GM08714 (cell line): ENCODE measurements around the gene AXIN1.
"Not testable (repeated sequence)": the region's sequence is repeated elsewhere in the genome, so short reads cannot be mapped to it uniquely, and the experiment has no call there.

Experiments used
- H3K4me3 ChIP-seq: fragments of 200-500 bp; sonication (Bioruptor generic); 2 replicates; pipeline ENCODE4 v1.5.1; 2014; ENCODE audit warnings: mild to moderate bottlenecking, low read length, inconsistent platforms
- ZNF274 ChIP-seq: IDR thresholded peaks from 2 replicates; pipeline ENCODE4 v1.6.1; 2012; ENCODE audit warnings: mild to moderate bottlenecking, low read depth, low read length

Gene AXIN1

DNA sequence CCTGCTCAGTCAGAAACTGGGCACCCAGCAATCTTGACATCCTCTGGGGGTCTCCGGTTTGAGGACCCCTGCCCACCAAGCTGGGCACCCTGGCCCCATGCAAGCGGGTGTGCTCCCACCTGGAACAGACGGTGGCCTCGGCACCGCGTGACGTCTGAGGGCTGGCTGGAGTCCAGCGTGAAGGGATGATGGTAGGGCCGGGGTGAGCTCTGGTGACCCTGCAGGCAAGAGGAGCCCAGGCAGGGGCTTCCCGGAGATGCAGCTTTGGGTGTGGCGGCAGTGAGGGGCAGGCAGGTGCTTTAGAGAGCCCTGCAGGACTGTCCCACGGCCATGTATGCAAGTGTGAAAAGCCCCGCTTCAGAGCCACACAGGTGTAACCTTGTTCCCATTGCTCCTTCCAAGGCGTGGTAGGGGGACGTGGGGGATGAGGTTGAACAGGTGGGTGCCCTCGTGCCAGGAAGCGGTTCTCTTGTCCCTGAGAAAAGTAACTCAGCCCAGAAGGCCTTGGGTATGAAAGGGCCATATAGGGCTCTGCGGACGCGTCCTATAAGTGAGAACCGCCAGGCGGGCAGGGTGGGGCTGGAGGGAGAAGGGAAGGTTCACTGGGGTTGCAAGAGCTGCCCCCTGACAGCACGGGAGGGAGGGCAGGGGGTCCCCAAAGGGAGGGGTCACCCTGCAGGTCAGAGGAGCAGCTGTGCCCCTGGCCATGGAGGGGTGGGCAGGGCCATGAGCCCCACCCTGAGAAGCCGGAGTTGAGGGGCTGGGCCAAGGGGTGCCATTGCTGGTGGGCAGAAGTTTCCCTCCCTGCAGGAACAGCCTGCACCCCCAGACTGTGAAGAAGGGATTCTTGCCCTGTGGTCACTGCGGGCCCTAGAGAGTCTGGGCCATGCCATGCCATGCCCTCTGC is 86.0 kb downstream of the AXIN1 start:
- no peak overlapping the region for H3K4me3 ChIP-seq
- TF ChIP-seq ZNF274 = no peak

DNA sequence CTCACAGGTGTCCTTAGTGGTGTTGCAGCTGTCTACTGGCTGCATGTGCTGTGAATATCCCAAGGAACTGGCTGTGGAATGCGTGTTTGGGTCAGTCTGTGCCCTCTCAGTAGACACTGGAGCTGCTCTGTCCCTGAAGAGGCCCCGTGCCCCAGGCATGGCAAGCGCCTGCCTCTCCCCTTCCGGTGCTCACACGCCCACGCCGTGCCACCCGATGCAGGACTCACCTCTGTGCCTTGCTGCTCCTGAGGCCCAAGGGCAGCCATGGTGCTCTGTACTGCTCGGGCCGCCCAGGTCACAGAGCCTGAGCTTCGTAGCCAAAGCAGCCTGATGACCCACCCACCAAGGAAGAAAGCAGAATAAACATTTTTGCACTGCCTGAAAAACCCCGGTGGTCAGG is 86.8 kb downstream of the AXIN1 start:
- no peak overlapping the region for H3K4me3 ChIP-seq

DNA sequence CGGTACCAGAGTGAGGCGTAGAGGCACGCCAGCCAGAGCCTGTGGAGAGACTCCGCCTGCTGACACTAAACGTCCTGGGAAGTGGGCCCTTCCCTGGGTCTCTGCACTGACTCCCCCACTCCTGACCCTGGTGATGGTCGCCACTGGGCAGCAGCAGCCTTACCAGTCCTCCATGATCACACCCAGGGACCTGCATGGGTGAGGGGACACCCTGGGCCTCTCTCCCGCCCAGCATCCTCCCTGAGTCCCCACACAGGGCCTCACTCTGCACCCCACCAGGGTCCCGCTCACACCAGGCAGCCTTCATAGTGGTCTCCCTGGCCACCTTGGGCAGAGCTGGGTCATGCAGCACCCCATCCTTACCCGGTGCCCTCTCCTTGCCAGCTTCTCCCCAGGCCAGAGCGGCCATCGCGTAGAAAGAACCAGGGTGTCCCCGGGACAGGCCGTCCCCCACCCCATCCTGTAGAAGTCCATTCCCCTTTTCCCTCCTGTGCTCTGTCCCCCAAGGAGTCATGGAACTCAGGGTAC is 87.5 kb downstream of the AXIN1 start:
- no peak for TF ChIP-seq ZNF274

More for the DNA sequence above, 86.8 kb downstream of the AXIN1 start:
- no peak for TF ChIP-seq ZNF274

DNA sequence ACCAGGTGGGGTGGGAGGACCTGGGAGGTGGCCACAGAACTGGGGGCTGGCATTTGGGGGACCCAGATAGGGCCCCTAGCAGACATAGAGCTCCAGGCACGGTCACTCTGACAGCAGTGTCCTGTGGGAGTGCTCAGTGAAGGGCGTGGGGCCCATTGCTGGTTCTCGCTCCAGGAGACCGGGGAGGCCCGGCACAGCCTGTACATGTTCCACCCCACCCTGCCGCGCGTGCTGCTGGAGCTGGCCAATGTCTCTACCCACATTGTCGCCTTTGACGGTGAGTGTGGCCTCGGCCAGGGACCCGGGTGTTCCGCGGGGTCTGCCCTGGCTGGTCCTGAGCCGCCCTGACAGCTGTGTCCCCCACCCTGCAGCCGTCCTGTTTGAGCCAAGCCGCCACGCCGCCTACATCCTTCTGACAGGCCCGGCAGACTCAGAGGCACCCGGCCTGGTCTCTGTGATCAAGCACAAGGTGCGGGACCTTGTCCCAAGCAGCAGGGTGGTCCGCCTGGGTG is 88.0 kb downstream of the AXIN1 start:
- no peak for TF ChIP-seq ZNF274
- H3K4me3 ChIP-seq = no peak overlapping the region

More for the DNA sequence above, 87.5 kb downstream of the AXIN1 start:
- no peak overlapping the region for H3K4me3 ChIP-seq

DNA sequence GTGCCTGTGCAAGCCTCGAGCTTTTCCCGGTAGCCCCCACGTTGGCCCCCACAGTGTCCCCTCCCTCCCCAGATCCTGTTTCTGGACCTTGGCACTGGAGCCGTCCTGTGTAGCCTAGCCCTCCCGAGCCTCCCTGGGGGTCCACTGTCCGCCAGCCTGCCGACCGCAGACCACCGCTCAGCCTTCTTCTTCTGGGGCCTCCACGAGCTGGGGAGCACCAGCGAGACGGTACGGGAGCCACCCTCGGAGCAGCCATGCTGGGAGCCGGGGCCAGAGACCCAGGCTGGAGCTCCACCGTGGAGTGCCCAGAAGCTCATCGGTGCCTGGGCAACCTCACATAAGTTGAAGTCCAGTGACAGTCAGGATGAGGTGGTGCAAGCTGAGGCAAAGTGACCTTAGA is 88.6 kb downstream of the AXIN1 start:
- H3K4me3 ChIP-seq = no peak overlapping the region
- no peak for TF ChIP-seq ZNF274

DNA sequence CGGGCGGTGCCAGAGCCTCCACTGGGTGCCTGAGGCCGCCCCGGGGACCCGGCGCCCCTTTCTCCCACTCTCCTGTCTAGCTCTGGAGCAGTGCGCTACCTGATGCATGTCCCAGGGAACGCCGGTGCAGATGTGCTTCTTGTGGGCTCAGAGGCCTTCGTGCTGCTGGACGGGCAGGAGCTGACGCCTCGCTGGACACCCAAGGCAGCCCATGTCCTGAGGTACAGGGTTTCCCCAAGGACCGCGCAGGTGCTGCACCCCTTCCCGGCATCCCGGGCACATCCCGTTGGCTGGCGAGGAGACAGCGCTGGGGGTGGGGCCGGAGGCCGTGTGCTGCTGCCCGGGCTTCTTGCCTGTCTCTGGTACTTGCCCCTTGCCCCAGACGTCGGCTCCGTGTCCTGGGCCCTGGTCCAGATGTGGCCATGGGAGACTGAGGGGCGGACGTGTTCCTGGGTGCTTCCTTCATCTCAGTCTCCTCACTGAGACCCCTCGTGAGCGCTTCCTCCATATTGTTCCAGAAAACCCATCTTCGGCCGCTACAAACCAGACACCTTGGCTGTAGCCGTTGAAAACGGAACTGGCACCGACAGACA is 89.2 kb downstream of the AXIN1 start:
- H3K4me3 ChIP-seq = no peak overlapping the region
- no peak for TF ChIP-seq ZNF274

DNA sequence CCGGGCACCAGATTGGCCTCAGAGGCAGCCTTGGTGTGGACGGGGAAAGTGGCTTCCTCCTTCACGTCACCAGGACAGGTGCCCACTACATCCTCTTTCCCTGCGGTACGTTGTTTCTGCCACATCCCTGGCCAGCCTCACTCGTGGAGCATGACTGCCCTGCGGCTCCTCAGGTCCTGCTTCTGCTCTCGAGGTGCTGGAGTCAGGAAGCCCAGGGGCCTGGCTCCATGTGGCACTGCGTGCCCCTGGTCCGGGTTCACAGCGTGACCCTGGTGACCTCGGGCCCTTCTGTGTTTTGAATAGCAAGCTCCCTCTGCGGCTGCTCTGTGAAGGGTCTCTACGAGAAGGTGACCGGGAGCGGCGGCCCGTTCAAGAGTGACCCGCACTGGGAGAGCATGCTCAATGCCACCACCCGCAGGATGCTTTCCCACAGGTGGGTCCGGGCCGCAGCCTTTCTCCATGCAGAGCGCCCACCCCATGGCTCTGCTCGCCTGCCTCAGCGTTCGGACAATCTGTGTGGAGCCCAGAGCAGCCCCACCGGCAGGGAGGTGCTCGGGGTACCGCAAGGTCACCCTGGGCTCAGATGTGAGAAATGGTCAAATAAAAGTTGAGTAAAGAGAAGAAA is 90.3 kb downstream of the AXIN1 start:
- H3K4me3 ChIP-seq = no peak overlapping the region
- no peak for TF ChIP-seq ZNF274

DNA sequence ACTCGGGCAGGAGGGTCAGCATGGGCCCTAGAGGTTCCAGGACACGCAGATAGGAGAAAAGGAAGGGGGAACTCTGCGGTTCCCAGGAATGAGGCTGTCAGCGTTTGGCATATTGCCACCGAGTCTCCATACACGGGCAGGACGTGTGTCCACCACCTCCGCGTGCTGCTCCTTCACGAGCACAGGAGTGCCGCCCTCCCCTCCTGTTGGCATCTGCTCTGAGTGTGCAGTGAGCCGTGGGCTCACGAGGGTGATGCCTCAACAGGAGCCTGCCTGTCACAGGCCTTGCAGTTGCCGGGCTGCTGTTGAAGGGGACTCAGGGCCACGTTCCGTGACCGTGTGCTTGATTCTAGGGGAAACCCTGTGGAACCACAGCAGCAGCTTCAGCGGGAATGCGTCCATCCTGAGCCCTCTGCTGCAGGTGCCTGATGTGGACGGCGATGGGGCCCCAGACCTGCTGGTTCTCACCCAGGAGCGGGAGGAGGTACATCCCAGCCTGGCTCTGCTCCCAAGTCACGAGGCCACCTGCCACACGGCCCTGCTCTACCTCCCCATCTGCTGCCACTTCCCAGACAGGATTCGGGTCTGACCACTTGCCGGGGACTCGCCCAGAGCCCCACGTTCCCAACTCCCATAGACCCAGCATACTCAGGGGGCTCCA is 91.4 kb downstream of the AXIN1 start:
- no peak for TF ChIP-seq ZNF274
- H3K4me3 ChIP-seq = no peak overlapping the region

DNA sequence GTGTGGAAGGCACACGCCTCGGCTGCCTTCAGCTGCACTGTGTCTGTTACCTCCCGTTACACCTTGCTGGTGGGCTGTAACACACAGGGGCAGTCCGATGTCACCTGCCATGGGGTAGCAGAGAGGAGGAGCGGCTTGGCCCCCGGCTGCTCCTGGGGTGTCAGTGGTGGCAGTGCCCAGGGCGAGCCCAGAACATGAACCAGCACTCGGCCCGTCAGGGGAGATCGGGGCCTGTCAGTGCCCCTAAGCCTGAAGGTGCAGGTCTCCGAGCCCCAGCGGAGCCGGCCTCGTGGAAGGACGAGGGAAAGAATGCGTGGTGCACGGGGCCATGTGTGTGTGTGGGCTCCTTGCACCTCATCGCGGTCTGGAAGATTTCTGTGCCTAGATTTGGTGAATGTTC is 92.2 kb downstream of the AXIN1 start:
- TF ChIP-seq ZNF274 = no peak
- H3K4me3 ChIP-seq = no peak overlapping the region

DNA sequence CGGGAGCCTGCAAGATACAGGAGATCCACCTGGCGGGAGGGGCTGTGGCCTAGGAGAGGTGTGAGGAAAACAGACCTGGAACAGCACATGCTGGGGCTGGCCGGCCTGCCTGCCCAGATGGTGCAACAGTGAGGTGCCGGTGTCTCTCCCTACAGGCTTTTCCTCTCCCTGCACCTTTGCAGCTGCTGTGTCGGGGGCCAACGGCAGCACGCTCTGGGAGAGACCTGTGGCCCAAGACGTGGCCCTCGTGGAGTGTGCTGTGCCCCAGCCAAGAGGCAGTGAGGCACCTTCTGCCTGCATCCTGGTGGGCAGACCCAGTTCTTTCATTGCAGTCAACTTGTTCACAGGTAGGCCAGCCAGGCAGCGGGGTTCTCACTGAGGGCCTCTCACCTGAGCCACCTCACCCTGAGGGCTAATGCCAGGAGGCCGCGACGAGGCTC is 92.7 kb downstream of the AXIN1 start:
- TF ChIP-seq ZNF274 = no peak

DNA sequence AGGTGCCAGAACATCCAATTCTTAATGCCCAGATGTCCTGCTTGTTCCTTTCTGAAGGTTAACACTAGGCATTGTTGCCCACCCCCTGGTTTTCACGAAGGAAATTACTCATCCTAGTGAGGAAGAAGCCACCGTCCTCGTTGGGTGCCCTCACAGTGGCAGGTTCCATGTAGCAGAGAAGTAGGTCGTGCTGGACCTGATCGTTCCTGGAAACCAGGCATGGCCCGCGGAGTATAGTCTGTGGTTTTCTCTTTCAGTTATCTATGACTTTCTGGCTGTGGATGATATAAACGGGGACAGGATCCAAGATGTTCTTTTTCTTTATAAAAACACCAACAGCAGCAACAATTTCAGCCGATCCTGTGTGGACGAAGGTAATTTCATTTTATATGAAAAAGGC is 93.3 kb downstream of the AXIN1 start:
- no peak for TF ChIP-seq ZNF274
- no peak overlapping the region for H3K4me3 ChIP-seq

More for the DNA sequence above, 92.7 kb downstream of the AXIN1 start:
- H3K4me3 ChIP-seq = no peak overlapping the region

DNA sequence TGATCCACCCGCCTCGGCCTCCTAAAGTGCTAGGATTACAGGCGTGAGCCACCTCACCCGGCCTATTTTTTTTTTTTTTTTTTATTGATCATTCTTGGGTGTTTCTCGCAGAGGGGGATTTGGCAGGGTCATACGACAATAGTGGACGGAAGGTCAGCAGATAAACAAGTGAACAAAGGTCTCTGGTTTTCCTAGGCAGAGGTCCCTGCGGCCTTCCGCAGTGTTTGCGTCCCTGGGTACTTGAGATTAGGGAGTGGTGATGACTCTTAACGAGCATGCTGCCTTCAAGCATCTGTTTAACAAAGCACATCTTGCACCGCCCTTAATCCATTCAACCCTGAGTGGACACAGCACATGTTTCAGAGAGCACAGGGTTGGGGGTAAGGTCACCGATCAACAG is 94.4 kb downstream of the AXIN1 start:
- not testable (repeated sequence) for H3K4me3 ChIP-seq

DNA sequence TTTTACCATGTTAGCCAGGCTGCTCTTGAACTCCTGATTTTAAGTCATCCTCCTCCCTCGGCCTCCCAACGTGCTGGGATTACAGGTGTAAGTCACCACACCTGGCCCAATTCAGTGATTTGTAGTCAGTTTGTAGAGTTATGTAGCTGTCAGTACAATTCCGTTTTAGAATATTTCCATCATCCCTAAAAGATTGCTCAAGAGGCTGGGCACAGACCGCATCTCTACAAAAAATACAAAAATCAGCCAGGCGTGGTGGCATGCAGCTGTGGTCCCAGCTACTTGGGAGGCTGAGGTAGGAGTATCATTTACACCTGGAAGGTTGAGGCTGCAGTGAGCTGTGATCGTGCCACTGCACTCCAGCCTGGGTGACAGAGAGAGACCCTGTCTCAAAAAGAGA is 97.3 kb downstream of the AXIN1 start:
- TF ChIP-seq ZNF274 = no peak

DNA sequence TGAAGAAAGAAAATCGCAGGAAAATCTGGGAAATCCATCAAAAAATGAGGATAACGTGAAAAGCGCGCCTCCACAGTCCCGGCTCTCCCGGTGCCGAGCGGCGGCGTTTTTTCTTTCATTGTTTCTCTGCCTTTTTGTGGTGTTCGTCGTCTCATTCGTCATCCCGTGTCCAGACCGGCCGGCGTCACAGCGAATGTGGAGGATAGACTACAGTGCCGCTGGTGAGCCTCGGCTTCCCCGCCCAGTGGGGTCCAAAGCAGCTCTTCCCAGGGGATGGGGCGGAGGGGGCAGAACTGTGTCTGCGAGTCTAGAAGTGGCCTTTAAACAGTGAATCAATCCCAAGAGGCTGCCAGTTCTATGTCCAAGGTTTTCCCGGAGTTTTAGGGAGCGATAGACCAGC is 98.1 kb downstream of the AXIN1 start:
- no peak overlapping the region for H3K4me3 ChIP-seq

More for the DNA sequence above, 97.3 kb downstream of the AXIN1 start:
- H3K4me3 ChIP-seq = no peak overlapping the region

More for the DNA sequence above, 98.1 kb downstream of the AXIN1 start:
- TF ChIP-seq ZNF274 = no peak
